Effector CD4-positive, alpha-beta T cell (primary cell): Measurements from ENCODE around the gene GBX2.

Experiments used
- DNase-seq: peaks from one replicate; pipeline ENCODE4 v3.0.0-alpha.2; 2020

GBX2 gene

DNA sequence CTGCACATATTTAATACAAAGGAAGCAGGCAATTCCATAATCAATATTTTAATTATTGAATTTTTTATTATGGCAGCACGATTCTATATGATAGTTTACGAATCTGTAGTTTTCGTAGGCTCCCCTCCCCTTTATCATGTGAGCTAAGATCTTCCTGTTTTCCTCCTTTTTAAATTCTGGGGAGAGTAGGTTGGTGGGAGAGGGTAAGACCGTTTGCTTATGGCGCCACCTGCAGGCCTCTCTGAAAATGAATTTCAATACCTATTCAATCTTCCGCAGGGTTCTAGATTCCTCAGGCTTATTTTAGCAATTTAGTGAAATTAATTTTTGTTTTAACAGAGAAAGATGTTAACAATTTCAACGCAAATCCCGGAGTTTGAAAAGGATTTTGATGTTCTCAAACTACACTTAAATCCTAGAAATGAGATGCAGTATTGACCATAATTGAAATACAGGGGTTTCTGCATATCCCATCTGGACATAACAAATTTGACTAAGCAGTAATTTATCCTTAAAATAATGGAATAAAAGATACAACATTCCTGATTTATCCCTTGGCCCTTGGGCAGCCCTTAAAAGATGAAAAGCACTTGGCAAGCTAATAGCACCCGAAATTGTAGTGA, 12.8 kb upstream of the GBX2 start:
- DNase-seq: no peak

DNA sequence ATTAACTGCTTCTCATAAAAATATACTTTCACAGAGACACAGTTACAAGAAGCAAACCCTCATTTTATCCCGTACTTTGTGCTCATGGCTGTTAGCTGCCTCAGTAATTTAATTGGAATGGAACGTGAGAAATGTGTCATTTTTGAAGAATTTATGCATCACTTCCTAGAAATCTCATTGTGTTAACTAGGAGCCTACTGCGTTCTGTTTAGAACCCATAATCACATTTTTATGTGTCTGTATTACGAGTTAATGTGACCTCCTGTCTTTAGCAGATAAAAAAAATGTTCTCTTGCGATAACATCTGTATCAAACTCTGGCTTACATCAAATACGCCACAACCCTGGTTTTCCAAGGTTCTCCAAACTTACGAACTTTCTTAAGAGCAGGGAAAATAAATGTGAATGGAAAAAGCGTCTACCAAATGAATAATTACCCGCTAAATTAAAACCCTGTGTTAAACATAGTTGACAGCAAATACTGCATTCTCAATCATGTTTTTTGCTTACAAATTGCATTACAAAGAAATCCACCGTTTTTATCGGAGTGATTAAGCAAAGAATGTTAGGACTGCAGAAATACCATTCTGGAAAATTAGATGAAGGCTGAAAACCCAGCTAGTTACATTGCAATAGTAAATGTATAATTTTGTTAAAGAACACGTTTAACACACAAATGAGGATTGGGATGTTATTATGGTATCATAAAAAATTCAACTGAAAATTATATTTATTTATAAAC, 12.1 kb upstream of the GBX2 start:
- DNase-seq: no peak

DNA sequence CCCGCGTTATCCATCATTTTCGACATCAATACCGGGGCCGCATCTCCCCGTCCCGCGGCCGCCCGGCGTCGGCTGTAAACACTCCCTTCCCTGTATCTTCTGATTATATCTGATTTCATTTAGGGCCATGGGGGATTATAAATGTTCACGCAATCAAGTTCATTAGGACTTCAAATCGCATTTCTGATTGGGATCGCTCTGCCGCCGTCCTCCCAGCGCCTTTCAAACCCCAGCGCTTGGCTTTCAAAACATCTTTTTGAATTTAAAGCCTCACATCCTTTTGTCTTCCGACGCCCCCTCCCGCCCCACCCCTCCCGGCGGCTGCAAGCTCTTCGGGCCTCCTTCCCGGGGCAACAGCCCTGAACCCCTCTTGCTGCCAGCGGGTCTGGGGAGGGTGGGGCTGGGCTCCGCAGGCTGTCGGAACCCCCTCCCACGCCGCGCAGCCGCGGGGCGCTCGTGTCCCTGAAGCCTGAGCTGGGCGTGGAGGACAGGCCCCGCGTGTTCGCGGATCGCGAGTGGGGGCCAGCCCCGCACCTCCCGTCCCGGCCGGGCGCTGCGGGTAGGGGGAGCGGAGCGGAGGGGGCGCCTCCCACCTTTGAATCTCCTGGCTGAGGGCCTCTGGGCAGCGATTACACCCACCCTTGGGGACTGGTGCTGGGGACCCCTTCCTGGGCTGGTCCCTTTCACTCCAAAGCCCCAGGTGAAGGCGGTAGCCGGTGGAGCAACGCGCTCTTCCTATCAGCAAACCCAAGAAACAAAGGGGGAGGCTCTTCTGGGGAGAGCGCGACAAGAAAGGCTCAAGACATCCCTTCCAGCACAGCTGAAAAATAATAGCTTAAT, 11.3 kb upstream of the GBX2 start:
- no peak for DNase-seq

DNA sequence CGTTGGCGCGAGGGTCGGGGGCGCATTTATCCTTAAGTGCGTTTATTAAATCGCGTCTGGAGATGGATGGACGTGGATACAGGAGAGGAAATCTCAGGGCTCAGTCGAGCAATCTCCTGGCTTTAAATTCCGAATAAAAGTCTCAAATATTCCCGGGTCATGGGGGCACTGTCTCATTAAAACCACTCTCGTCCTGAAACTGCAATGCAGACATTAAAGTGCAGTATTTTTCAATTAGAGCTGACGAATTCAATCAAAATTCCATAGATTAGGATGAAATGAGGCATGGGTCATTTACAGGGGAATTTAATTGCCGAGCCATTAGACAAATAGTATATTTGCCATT, 10.7 kb upstream of the GBX2 start:
- no peak for DNase-seq

DNA sequence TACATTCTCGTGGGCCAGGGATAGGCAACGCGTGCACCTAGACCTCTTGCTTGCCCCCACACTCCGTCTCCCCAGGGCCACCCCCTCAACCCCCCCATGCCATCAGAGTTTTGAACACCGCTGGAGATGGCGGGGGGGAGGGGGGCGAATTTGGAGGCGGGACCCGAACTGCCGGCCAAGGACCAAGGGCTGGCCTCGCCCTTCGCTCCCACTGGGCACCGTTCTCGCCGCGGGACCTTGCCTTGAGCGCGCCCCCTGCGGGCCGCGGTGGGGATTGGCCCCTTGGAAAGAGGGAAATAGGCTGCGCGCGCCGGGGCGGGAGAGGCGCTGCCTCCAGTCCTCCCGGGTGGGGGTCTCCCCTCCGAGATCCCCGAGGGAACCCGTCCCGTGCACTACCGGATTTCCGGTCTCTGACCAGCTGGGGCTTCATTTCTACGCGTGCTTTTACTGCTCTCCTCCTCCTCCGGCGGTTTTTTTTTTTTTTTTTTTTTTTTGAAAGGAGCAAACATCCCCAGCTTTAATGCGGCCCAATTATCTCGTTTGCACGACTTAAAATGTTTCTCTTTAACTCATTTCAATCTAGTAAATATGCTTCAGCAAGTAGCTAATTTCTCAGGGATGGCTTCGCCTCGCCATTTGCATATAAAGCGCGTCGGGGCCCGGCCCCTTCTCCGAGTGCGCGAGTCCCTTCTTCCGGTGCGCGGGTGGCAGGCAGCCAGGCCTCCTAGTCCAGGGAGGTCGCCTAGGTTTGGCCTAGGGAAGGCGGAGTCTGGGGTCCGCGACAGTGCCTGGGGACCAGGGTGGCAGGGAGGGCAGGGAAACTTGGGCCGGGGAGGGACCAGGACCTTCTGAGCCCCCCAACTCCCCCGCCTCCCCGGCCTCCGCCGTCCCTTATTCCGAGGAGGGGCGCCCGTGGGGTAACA, 10.0 kb upstream of the GBX2 start:
- DNase-seq: no peak

DNA sequence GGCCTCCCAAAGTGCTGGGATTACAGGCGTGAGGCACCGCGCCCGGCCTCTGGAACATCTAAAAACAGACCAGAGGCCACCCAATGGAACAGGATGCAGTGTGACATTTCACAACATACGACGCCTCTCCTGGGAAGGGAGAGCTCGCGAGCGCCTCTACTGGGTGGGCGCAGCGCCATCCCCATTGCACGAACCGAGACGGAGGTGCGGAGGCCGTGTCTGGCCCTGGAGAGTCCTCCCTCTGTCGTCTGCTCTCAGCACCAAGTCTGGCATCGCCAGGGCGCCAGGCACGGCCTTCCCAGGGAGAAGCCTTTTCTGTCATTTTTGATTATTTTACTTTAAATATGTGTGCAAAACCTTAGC, 9.4 kb upstream of the GBX2 start:
- no peak for DNase-seq

DNA sequence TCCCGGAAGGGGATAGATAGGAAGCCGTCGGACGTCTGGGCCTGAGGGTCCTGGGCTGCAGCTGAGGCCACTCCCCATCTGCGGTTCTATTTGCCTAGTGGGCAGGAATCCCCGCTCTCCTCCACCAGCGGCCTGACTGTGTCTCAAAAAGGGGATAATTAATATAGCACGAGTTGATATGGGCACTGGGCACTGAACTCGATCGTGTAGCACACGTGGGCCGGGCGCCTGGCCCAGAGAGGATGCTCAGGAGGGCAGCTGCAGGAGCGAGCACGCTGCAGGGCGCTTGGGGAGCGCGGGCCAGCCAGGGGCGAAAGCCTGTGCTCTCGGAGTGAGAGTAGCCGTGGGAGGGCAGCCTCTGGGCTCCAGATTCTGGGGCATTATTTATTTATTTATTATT, 8.8 kb upstream of the GBX2 start:
- no peak for DNase-seq

DNA sequence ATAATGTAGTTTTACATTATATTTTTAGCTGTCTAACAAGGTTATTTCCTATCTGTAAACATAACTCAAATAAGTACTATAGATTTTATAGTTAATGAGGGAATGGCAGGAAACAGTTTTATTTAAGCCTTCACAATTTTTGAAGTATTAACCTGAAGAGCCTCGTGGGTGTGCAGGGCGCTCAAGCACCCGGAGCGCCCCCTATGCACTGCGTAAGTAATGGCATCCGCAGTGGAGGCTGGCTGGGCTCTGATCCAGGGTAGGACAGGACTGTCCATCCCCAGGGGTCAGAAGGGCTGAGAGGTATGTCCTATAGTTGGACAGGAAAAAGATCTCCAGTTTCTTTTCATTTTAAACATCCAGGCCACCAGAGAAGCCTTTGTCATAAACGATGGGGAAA, 8.2 kb upstream of the GBX2 start:
- DNase-seq: no peak

DNA sequence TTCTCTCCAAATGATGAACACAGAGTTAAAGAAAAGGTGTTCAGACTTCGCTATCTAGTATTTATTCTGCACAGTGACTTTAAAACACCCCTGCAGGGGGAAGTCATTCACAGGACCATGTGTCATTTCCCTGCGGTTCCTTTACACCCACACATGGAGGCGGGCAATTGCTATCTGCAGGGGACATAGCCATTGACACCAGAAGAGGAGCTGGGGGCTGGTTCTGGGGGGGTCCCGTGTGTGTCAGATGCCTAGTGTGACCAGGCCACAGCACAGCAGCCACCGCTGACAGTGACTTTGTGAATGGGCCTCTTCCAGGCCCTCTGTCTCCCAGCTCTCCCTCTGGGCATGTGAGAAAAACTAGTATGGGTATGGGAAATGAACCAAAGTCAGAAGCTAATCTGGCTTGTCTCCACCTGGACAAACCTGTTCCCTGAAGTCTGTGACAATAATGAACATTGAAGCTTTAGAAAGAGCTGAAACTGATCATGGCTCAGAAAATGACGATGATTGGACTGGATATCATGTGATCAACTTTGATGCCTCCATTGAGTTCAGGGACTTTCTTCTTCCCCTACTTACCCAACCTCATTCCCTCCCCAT, 7.5 kb upstream of the GBX2 start:
- no peak for DNase-seq

DNA sequence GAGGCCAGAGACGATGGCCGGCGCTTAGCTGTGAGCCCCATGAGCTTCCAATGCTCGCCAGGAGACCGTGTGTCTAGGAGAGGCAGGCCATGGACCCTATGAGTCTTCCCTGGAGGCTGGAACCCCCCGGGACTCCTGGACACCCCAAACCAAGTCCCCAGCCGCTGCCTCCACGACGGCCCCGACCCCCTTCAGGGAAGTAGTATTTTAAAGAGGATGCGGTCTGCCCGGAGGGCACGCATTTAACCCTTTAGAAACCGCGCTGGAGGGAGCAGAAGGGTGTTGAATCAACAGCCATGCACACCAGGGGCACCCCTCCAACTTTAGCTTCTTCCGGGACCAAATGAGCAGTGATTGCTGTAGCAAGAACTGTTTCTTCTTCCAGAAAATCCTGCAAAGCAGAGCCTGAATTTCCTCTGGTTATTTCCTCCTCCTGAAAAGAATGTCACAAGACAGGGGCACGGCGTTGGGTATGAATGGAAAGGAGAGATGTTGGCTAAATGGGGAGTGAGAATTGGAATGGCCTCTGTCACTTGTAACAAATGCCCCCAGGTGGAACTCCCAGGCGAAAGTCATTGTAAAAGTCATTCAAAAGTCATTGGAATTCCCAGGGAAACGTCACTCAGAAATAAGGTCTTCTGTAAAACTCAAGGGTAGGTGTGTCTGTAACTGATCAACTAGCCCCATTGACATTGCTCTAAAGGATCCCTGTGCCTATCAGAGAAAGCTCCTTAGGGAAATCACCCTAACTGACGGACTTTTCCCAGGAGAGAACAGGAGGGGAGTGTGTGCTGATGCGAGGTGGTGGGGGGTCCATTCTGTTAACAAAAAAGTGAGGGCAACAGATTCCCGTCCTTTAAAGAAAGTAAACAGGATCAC, 5.8 kb upstream of the GBX2 start:
- no peak for DNase-seq

DNA sequence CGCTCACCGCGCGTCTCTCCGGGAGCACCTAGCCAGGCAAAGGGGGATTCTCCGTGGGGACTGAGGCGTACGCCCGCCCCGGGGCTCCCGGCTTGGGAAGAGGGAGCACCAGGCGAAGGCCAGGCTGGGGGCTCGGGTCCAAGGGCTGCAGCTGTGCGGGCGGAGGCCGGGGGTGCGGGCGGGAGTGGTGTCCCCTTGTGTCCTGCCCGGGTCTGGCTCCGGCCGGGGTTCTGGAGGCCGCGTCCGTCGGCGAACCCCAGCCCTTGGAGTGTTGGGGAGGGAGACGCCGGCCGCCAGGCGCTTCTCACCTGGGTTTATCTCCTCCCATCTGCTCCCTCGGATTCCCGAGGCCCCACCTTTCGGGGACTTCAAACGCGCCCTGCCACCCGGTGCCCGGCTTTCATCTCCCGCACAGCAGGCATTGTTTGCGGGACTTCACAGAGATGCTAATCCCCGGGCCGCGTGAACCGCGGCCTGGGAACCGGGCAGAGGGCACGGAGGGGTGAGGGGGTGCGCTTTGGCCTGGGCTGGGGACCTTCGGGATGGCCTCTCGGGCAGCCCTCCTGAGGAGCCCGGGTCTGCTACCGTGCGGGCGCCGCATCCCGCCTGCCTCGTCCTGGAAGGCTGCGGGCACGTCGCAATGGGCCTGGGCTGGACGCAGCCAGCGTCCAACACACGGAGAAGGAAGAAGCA, 5.0 kb upstream of the GBX2 start:
- no peak for DNase-seq

DNA sequence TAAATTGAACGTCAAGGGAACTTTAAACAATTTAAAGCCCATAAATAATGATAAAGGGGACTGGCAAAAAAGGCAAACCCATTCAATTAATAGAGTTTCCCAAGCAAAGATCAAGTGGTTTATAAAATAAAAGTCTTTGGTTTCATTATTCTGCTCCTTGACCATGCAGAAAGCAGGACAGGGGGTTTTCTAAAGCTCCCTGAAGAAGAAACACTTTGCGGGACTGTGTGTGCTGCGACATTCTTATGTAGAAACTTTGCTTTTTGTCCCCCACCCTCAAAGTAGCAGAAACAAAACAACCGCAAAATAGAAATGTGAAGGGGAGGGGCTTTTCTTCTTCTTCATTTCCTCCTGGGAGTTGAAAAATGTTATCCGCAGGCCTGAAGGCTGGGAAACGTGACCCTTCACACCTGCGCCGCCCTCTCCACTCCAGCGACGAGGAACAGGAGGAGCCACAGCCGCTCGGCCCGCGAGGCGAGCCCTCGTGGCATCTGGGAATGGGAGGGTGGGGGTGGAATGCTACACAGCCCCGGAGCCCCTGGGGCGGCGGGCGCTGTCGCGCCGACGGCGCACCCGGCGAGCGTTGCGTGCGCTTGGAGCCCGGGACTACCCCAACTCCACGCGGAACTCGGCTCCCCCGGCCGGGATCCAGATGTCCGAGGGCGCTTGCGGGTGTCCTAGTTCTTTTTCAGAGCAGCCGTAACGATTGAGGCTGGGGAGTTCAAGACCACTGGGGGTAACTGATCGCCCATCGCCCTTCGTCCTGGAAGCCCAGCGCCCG, 4.3 kb upstream of the GBX2 start:
- no peak for DNase-seq

DNA sequence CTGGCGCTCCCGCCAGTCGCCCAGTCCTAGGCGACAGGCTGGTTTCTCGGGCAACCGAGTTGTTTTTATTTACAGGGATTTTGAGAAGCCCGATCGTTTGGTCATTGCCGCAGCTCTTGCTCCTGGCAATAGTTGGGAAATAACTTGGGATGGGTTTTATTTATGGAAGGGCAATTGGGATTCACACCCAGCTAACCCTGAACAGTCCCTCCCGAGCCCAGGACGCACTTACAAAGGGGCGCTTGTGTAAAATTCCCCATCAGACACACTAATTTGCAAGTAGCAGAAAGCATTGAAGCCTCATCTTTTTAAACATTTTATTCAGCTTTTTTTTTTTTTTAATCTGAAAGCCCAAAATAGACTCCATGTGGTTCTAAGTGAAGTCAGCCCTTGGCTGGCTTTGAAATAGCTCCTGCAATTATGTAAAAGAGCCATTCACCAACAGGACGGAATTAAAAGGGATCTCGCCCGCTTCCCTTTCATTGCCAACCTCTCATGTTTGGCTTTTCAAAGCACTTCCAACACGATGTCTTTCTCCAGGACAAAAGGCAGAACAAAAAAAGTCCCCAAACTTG, 3.6 kb upstream of the GBX2 start:
- no peak for DNase-seq

DNA sequence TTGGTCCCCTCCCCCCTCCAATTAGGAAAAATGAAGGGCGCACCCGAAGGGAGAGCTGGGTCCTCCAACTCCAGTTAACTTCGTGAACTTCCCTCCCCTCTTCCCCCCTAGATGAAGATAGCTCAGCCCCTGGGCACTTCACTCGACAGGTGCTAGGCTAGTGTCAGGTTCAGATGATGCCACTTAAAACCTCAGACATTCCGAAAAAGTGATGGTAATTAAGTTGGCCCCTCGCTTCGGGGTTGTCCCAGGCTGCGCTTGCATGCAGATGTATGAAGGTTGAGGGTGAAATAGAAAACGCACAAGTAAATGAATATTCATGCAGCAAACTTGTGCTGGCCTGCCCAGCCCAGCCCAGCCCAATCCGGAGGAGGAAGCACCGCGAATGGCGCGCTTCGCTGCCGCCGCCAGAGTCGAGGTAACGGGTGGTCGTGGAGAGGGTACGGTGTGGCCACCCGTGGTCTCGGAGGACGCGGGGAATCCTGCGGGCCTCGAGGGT, 3.0 kb upstream of the GBX2 start:
- DNase-seq: no peak

DNA sequence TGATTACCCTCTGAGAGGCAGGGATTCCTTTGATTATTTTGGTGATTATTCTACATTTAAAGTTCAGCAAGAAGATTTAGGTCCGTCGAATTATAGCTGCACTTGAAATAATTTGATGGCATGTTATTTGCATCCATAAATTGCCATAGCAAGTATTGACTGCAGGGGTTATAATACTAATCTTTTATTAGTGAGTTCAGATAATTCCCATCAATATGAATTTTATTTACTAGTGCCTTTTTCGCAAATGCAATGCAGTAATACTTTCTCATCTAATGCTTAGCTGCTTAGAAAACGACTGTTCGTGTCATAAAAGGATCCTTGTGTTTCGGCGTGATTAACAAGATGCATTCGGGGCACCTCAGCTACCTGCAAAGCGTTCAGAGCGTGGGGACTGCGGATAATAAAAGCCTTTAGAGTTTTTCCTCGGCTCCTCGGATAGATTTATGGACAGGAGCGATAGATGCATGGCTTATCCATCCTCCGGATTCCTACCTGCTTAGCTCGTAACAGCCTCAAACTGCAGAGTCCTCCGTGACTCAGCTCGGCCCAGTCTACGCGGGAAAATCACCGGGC, 2.5 kb upstream of the GBX2 start:
- no peak for DNase-seq

DNA sequence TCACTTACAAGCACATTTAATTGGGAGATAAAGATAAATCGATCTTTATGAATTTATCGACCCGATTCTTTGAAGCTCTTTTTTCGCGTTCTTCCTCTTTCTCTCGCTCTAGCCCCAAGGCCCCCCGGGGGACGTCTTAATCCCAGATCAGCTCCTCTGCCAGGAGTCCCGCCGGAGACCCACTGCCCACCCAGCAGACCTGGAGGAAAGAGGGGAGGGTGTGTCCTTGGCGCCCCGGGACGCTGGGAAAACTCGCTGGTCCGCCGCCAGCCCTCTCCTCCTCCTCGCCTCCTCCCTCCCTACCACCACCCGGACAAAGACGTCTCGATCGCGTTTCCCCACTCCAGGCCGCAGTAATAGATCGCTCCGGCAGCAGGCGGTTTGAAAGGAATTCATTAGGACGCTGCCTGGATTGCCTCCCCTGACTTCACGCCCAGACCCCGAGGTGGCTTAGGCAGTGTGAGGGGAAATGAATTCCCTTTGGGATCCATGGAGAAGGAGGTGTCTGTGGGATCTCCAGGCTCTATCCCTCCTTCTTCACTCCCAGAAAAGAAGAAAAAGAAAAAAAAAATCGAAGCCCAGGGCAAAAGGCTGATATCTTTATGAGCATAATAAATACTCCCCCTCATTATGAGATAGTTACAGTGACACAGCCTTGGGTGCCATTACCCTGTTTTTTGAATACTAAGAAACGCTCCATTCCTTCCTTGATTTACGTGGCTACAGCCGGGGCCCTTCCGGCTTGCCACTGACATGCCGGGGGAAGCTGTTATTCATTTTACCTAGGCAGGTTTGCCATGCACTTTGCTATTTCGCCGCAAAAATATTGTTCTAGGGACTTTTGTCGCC, 1.8 kb upstream of the GBX2 start:
- no peak for DNase-seq

DNA sequence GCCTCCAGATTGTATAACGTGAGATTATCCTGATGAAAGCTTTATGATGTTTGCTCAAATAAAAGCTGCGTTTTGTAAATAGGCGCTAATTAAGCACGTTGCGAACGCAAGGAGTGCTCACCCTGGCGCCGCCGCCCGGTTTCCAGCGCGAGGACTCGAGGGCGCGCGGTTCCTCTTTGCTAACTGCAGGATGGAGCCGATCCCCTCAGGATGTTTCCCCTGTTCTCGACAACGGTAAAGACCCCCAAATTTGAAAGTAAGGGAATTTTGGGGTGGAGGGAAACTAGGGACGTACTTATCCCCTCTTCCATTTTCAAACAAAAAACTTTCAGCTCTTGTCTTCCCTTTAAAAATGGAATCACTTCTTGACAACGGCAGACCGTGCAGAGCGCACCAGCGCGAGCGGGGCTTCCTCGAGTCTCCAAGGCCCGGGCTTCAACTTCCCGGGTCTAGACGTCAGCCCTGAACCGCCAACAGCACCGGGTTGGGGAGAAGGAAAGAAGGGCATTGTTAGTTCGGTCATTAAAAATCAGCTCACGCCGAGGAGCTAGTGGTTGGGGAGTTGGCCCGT, 1.1 kb upstream of the GBX2 start:
- no peak for DNase-seq
